ENCODE data around the gene PSMG3.
A peak's percentile ranks its signal among the peaks of the same experiment; 100 is the strongest.

PSMG3 gene

DNA sequence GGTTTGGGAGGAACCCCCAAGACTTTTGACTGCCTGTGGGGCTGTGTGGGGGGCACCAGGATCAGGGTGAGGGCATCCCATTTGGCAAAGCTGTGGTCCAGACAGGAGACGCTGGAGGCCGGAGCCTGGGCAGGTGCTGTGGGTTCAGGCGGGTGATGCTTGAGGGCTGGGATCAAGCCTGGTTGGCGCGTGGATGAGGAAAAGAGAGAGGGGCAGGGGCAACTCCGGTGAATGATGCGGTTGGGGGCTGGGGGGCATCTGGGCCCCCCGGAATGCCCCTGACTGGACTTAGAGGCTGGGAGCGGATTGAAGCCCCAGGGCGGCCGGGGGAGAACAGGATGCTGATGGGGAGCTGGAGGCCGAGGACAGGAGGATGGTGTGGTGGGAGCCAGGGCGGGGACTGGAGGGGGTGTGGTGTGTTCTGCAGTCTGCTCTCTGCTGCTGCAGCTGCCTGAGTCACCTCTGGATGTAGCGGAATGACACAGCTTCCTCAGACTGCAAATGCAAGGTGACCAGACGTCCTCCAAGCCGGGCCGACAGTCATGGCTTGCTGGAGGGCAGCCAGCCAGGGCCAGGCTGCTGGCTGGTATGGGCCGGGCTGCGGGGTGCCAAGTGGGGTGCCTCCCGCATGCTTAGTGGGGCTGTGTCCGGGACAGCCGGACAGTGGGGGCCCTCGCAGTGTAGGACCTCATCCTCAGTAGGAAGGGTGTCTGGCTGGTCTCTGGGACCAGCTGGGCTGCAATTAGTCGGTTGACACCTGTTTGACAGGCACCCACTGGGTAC, 36.1 kb downstream of the PSMG3 start:
- TF ChIP-seq, protein P1, sequence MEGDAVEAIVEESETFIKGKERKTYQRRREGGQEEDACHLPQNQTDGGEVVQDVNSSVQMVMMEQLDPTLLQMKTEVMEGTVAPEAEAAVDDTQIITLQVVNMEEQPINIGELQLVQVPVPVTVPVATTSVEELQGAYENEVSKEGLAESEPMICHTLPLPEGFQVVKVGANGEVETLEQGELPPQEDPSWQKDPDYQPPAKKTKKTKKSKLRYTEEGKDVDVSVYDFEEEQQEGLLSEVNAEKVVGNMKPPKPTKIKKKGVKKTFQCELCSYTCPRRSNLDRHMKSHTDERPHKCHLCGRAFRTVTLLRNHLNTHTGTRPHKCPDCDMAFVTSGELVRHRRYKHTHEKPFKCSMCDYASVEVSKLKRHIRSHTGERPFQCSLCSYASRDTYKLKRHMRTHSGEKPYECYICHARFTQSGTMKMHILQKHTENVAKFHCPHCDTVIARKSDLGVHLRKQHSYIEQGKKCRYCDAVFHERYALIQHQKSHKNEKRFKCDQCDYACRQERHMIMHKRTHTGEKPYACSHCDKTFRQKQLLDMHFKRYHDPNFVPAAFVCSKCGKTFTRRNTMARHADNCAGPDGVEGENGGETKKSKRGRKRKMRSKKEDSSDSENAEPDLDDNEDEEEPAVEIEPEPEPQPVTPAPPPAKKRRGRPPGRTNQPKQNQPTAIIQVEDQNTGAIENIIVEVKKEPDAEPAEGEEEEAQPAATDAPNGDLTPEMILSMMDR (IDR thresholded peaks at IDR 0.05; ENCODE audit: low read depth, low read length, missing control alignments), result no peak
- DNase-seq (ENCODE audit: low read depth), result peak; percentile 24
- H3K4me3 ChIP-seq (ENCODE audit: low read depth, low read length), result no peak overlapping the region

DNA sequence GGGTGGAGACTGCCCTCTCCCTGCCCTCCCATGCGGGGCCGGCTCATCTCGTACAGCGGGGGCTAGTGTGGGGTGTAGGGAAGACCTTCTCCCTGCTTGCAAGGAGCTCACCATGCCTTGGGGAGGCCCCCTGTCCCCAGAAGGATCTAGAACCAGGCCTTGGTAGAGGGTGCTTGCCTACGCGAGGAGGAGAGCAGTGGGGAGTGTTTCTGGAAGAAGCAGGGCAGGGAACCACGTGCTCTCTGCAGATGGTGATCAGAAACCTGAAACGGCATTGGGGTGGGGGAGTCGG, 36.6 kb downstream of the PSMG3 start:
- TF ChIP-seq, protein P1 (IDR thresholded peaks at IDR 0.05; ENCODE audit: low read depth, low read length, missing control alignments), result no peak
- no peak for DNase-seq (ENCODE audit: low read depth)
- H3K4me3 ChIP-seq (ENCODE audit: low read depth, low read length), result no peak overlapping the region; the same call in 1 of the 2 replicates

DNA sequence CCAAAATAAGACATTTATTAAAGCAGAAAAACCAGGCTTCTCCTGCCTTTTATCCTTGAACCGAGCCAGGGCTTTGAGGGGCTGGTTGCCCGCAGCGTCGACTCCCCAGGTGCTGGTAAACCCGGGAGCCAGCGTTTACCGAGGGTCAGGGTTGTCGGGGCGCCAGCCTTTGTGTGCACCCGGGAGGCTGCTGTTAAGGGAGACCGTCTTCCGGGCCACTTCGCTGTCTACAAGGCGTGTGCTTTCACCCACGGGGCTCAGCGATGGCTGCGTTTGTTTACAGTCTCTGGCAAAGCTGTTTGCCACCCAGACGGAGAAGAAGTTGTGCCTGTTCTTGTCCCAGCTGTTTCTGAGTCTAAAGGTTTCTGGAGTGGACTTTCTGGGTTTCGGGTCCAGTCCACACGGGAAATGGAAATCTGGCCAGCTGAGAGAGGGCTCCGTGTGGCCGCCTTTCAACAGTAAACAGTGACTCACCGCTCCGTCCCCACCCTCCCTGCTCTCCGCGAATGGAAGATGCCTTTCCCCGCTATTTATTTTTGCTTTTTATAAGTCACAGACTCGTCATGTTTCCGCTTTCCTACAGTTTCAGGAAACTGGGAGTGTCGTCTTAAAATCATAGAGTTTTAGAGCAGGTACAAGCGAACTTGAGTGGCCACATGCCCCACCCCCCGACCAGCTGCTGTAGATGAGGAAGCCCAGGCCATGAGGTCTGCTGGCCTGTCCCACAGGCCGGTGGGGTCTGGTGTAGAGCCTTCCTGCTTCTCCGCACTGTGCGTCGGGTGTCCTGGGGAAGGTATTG, 37.2 kb downstream of the PSMG3 start:
- peak overlapping the region; percentile 81 for H3K4me3 ChIP-seq (ENCODE audit: low read depth, low read length)
- TF ChIP-seq, protein P1 (IDR thresholded peaks at IDR 0.05; ENCODE audit: low read depth, low read length, missing control alignments), result no peak
- DNase-seq (ENCODE audit: low read depth), result no peak

DNA sequence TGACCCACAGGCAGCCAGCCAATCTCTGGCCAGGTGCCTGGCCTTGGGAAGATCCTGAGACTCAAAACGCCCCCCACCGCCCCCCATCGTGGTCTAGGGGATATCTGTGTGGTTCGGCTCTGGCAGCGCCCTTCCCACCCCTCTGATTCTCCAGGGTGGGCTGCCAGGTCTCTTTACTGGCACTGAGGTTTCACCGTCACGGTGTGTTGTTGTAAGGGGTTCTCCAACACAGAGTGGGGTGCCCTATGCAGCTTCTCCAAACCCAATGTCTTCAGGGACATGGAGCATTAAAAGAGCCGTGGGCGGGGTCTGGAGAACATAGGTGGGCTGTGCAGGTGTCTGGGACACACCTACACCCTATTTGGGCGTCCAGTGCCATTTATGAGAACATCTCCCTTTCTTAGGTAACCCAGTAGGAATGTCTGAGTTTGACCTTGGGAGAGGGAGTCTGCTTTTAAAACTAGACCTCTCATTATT, 37.8 kb downstream of the PSMG3 start:
- TF ChIP-seq, protein P1 (IDR thresholded peaks at IDR 0.05; ENCODE audit: low read depth, low read length, missing control alignments), result no peak
- no peak for DNase-seq (ENCODE audit: low read depth)
- H3K4me3 ChIP-seq (ENCODE audit: low read depth, low read length), result peak overlapping the region; percentile 81

DNA sequence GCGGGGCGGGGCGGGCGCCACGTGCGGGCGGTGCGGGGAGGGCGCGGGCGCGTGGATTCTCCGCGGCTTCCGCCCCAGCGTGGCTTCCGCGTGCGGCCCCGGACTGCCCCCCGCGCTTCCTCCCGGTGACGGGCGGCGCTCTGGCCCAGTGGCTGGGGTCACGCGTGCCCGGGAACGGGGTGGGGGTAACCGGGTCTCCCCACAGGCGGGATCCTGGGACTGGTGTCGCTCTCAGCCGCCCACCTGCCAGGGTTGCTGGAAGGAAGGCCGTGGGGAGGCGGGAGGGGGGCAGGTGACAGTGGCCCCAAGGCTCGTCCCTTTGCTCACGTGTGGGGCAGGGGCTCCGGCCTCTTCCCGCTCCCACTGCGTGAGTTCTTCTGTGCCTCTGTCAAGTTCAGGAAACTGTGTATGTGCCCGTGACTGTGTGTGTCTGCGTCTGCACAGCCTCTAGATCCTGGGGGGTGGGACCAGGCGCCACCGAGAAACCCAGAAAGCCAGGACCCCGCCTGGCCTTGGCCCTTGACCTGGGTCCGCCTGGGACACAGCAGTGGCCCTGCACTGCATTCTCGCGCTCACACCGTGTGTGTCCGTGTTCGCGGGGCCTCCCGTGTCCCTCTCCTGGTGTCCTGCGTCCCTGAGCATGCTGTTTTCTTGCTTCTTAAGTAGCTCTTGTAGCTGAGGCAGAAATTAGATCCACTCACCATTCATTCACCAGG, 38.4 kb downstream of the PSMG3 start:
- TF ChIP-seq, protein P1 (IDR thresholded peaks at IDR 0.05; ENCODE audit: low read depth, low read length, missing control alignments), result no peak
- no peak for DNase-seq (ENCODE audit: low read depth)

DNA sequence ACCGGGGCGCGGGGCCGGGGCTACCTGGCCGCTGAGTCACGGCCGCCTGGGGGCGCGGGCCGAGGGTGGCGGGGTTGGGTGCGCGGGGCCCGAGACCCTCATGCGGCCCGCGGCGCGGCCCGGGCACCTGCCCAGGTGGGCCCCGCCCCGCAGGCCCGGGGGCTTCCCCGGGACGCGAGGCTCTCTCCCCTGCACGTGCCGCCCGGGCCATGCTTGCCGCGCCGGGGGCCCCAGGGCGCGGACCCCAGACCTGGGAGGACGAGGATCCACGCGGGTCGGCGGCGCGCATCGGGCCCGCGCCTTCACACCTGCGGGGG, 38.9 kb downstream of the PSMG3 start:
- TF ChIP-seq, protein P1 (IDR thresholded peaks at IDR 0.05; ENCODE audit: low read depth, low read length, missing control alignments), result no peak
- DNase-seq (ENCODE audit: low read depth), result no peak
- H3K4me3 ChIP-seq (ENCODE audit: low read depth, low read length), result peak overlapping the region; percentile 81

More for the DNA sequence above, 38.4 kb downstream of the PSMG3 start:
- peak overlapping the region; percentile 81 for H3K4me3 ChIP-seq (ENCODE audit: low read depth, low read length)
